Measurements from ENCODE around the gene RBPJL.

Gene RBPJL

DNA sequence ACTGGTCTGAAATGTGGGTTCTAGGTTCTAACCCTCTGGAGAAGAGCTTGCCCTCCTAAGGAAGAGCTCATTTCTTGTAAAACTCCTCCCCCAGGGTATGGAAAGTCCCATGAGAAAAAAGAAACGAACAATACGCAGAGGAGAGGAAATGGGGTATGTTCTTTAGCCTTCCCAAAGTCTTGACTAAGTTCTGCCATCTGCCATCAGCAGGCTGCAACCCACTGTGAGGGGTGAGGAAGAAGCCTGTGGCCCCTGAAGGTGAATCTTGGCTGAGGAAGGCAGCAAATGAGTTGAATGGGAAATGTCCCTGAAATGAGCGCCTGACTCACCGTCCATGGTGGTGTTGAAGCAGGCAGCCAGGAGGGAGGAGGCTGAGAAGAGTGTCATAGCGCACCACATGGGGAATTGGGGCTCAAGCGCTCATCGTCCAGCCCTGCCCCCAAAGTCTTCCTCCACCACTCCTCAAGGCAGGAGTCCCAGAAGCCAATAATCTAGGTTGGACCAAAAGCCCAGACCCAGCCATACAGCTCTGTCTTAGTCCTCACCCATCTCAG lies 11.8 kb downstream of the RBPJL start:
- DNase-seq: no peak

DNA sequence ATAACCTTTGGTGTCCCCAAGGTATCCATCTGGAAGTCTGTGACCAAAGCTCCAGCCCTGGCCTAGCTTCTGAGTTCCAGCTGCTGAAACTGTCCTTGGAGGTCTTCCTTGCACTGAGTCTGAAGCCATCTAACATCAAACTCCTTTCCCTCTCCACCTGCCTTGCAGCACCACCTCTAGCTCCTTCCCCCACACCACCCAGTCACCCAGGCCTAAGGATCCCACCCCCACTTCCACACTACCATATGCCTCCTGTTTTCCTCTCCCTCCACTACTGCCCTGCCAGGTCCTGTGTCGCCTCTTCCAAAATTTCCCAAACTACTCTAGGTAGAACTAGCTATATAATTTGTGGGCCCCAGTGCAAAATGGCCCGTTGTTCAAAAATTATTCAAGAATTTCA lies 12.3 kb downstream of the RBPJL start:
- no peak for DNase-seq

DNA sequence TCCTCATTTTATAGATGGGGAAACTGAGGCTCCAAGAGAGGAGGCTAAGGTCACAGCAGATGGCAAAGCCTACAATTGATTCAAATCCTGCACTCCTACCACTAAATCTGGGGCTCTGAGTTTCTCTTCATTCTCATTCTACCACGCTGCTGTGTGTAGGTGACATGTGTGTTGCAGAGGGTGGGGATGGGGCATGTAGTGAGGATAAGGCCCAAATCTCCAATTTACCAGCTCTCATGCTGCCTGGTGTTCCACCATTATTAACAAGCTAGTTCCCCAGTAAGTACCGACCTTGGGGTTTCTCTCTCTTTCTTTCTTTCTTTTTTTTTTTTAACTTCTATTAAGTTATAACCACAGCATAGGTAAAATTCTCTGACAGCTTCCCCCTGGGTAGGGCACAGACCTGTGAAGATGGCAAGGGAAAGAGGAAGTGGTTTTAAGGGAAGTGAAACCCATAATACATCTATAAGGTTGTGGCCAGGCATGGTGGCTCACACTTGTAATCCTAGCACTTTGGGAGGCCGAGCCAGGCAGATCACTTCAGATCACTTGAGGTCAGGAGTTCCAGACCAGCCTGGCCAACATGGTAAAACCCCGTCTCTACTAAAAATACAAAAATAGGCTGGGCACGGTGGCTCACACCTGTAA lies 14.4 kb downstream of the RBPJL start:
- peak in 3 of 6 experiments; percentile 14 to 30 (median 24) for DNase-seq

DNA sequence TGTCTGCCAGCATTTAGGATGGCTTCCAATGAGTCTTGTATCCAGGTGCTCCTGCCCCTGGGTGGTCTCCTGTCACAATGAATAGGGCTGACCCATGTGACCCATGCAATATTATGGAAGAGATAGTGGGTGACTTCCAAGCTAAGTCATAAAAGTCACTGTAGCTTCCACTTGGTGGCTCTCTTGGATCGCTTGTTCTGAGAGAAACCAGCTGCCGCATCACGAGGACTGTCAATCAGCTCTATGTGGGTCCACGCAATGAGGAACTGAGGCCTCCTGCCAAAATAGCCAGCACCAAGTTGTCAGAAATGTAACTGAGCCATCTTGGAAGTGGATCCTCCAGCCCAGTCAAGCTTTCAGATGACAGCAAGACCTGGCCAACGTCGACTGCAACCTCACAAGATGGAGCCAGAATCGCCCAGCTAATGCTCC lies 16.3 kb downstream of the RBPJL start:
- DNase-seq: no peak

DNA sequence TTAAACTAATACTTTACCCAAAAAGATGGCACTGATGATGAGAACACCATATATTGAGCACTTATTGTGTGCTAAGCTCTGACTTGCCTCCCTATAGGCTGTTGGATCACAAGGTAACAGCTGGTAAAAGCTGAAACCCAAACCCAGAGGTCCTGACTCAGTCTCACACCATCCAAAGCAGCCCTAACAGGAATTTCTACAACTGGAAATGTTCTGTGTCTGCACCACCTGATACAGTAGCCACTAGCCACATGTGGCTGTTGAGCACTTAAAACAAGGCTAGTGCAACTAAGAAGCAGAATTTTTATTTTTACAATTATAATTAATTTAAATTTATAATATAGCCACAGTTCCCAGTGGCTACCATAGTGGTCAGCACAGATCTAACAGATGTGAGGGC lies 17.1 kb downstream of the RBPJL start:
- DNase-seq: no peak

DNA sequence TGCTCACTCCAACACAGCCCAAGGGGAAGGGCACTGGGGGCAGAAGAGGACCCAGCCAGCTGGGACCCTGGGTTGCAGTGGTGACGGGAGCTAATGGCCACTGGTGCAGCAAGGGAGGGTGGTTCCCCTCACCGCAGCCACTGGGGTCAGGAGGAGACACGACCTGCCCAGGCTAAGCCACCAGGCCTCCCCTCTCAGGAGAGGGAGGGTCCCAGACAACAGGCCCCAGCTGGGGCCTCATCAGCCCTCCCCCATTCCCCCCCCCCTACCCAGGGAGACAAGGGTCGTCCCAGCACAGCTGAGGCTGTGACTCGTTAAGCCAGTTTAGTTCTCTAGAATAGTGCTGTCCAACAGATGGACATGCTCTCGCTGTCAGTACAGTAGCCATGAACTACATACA lies 18.7 kb downstream of the RBPJL start:
- DNase-seq: no peak

DNA sequence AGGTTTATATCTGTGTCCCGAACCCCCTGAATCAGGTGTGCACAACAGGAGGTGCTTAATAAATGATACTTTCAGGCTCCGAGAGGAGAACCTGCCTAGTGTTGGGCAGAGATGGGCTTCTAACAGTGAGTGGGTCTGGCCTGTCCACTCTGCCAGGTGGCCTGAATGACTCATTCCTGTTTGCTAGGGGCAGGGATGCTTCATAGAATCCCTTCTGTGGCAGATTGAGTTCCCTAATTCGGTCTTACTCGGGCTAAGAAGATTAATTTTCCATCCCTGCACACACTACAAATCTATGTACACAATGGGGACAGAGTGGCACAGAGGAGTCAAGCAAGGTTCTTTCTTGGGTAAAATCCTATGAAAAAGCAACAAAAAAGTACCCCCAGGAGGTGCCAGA lies 21.8 kb downstream of the RBPJL start:
- no peak for DNase-seq

DNA sequence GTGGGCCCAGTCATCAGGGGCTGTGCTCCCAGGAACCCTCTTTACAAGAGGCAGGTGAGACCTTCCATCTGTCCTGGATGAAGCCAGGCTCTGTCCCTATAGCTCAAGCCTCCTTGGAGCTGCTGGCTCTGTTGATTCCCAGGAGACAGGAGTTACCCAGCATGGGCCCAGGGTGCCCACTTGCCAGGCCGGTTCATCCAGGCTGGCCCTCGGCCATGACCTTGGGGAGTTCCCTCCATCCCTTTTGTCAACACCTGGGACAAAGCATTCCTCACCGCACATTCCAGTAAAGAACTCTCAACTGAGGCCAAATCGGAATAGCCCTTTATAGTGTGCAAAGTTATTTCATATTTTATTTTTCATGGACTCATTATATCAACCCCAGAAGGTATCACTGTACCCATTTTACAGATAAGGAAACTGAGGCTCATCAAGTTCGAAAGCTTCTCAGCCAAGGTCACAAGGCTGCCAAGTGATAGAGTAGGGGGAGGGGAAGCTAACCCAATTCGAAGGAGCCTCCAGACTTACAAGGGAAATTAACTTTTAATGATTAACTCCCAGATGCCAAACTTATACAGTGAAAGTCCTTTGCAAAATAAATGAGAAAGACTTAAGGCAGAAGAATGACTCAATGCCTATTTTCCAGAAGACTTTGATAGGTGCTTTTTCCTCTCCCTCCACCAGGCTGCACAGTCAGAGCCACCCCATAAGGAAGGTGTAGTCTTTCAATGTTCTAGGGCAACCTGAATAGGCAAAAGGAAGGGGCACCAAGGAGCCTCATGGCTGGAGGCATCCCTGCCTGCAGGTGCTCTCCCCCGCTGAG lies 23.1 kb downstream of the RBPJL start:
- DNase-seq: no peak

DNA sequence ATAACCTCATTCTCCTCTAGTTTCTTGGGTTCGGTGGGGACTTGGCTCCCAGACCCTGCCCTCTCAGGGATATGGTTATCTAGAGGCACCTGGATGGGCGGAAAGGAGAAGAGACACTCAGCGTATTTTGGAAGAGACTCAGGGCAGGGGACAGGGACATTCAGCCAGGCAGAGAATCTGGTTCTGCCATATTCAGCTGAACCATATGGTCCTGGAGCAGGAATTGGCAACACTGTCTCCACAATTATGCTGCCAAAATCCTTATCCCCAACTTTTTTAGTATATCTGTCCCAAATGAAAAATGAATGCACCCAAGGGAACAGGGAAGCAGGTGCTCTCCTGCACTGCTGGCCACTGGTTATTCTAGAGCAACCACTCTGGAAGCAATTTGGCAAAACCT lies 23.8 kb downstream of the RBPJL start:
- DNase-seq: no peak

DNA sequence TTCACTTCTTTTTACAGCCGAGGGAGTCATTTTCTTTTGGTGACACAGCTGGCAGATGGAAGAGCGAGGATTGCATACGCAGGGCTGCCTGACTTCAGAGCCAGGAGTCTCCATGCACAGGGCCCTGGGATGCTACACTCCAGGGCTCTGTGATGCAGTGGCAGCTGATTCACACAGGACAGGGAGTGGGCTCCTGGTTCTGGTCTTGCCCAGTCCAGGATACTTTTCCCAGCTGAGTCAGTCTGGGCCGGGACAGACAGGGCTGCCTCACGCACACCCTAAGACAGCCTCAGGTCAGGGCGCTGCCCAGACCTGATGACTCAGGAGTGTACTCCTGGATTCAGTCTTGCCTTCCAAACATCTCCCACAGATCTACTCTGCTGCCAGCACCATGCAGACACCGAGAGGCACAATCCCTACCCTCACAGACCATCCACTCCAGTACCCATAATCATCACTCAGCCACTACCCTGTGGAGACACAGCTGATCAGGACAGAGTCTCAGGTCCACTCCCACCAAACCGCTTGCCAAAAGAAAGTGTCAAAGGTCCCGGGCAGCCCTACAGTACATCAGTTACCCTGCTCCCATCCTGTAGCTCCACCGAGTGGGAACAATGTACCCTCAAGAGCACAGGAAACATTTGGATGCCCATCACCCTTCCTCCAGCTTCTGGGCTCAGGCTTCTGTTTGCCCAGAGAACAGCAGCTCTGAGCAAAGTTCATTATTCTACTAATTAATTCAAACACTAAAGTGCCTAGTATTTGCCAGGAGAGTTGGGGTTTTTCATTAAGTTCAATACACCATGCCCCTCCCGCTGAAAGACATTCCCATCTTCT lies 30.1 kb downstream of the RBPJL start:
- no peak for DNase-seq

DNA sequence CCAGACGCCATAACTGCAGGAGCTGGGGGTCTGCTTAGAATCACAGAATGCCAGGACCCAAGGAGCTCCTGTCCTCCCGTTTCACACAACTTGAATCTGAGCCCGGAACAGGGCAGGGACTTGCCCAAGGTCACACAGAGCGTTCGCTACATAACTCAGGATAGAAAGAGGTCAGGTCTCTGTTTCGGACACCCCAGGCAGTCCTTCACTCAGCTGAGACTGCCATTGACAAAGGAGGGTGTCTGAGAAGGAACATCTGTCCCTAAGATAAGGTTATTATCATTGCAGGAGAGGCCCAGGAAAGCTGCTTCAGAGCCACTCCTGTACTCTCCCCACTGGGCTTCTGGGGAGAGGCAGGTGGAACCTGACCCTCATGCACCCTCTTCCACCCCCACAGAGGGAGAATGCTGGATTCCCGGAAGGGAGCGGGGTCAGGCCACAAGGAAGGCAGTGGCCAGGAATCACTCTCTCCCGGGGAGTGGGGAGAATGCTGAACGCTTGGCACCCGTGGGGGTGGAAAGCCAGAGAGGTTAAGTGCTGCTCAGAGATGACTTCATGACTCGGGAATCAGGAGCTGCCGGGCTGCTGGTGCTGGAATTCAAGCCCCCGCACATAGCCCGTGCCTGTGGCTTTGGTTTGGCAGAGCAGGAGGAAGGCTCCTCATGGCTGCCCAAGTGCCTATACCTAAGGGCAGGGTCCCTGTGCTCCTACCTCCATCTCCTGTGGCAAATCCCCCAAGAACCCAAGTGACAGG lies 30.9 kb downstream of the RBPJL start:
- no peak for DNase-seq

DNA sequence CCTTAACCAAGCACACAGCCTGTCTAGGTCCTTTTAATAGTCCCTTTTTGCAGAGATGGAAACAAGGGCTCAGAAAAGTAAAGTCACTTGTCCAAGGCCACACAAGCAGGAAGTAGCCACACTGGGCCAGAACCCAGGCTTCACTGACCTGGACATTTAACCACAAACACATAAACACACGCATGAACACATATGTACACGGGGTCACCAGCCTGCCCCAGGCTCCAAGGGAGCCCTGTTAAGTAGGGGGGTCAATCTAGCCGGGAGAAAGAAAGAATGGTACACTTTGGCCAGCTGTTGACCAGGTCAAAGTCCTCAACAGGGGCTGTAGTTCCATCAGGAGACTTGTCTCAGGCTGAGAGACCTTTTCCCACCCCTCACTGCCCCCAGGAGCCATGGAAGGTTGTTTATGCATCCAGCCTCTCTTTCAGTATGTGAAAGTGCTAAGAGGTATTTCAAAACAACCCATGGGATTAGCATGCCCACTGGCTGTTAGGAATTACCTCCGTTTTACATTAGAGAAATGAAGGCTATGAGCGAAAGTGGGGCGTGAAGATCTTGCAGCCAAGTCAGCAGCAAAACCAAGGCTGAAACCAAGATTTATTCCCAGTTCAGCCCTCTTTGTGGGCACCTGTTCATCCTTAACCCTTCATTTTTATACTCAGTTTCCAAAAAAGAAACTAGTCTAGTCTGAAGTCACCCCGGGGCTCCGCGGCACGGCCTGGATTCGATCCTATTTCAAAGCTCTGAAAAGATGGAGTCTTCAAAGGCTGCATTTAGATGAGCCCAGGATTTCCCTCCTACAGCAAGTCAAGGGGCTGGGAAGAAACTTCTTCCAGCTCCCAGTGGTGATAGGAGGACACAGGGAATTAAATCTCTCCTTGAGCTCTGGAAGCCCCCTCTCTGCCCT lies 31.7 kb downstream of the RBPJL start:
- DNase-seq: no peak

DNA sequence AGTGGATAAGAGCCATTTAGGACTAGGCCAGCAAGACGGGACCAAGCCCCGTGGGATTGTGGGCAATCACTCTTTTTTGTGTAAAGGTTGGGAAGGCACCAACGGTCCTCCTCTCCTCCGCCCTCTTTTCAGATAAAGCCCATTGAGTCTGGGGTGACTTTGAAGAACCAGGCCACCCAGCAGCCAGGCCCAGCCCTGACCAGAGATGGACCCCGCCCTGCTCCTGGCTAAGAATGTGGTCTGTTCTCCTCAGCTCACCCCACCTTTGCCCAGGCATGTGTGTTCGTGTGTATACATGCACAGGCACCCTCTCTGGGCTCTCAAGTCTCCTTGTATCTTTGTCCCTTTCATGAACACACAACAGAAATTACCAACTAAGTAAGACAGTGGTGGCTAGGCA lies 32.4 kb downstream of the RBPJL start:
- no peak for DNase-seq

DNA sequence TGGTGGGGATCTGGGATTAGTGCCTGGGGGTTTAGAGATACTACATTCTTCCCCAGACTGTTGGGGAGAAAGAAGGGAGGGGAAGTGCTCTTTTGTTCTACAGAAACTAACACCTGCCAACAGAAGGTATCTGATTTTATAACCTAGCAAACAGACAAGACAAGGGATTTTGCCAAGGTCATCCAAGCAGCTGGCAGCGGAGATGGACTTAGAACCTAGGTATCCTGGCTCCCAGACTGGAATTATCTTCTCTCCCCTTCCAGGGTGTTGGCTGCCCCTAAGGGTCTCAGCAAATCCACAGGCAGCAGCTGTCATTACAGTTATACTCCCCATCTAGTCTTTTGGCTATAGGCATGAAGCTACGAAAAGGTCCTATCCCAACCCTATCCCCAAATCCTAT lies 33.2 kb downstream of the RBPJL start:
- no peak for DNase-seq

DNA sequence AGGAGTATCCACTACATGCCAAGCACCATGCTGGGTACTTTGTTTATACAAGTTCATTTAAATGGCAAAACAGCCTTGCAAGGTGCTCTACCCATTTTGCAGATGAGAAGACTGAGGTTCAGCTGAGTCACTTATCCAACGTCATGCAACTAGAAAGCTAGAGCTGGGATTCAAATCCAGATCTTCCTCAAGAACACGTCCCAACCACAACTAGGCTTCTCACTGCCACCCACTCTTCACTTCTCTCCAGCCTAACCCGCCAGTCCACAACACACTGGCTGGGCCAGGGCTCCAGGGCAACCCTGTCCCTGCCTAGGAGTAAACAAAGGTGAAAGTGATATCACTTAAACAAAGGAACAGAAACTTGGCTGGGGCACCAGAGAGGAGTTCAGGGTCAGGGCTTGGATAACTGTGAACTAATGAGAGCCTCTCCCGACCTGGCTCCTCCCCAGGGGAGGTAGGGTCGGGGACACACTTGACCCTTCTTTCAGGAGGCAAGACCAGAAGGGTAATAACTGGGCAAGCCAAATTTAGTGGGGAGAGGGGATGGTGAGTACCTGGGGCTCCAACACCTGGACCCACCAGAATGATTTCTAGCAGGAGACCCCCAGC lies 33.7 kb downstream of the RBPJL start:
- no peak for DNase-seq

DNA sequence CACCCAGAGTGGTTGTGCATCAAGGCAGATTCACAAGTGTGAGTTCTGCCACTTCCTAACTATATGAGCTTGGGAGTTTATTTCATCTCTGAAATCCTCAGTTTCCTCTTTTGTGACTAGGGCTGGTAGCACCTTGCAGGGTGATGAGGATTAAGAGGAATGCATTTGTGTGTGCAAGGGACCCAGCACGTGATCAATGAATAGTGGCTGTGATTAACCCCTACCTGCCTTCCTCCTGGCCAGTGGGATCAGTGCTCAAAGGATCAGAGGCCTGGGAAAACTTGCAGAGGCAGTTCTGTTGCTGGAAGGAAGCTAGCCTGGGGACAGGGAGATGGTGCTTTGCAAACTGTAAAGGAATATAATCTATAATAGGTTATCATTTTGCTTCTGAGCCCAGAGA lies 34.3 kb downstream of the RBPJL start:
- no peak for DNase-seq

DNA sequence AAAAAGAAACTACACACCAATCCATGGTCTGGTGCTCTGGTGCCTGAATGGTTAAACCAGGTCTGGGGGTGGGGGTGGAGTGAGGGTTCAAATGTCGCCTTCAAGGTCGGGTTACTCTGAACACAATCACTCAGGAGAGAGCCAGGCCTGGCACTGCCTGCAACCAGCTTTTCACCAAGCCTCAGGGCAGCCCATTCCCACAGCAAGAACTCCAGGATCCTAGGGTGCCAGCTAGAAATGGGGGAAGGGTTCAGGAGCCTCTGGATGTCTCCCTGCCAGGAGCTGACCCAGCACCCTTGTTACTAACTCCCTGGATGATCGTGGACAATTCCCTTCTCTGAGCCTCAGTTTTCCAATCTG lies 34.9 kb downstream of the RBPJL start:
- no peak for DNase-seq

DNA sequence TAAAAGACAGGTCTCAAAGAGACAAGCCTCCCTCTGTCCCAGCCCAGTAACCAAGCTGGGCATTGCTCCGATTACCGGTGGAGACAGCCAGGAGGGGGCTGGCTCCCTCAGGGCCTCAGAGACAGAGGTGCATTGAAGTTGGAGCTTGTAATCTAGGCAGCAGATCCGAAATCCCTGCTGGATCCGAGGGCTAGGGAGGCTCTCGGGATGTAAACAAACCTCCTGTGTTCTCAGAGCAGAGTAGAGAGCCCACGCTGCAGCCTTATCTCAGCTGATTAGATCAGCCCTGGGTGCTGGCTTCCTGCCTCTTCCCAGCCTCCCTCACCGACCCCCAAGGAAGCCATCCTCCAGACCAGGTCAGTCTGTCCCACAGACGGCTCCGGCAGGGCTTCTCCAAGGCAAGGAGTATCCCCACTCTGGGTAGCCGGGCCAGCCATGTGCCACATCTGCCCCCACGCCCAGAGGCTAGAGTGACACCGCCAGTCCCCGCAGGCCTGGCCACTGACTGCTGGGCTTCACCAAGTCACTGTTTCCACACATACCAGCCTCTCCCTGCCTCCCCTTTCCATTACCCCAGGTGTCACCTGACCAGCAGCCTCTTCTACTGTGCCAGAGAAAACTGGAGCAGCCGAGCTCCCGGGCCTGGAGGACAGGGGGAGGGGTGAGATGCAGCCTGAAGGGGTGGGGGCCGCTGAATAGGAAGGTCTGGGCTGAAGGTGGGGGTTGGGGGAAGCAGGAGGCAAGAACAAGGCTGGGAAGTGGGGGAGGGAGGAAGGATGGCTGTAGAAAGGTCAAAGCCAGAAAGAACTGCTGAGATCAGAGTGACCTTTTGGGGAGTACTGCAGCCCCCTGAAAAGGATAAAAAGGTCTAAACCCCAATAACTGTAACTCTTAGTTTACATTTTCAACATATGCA lies 35.6 kb downstream of the RBPJL start:
- DNase-seq: no peak

DNA sequence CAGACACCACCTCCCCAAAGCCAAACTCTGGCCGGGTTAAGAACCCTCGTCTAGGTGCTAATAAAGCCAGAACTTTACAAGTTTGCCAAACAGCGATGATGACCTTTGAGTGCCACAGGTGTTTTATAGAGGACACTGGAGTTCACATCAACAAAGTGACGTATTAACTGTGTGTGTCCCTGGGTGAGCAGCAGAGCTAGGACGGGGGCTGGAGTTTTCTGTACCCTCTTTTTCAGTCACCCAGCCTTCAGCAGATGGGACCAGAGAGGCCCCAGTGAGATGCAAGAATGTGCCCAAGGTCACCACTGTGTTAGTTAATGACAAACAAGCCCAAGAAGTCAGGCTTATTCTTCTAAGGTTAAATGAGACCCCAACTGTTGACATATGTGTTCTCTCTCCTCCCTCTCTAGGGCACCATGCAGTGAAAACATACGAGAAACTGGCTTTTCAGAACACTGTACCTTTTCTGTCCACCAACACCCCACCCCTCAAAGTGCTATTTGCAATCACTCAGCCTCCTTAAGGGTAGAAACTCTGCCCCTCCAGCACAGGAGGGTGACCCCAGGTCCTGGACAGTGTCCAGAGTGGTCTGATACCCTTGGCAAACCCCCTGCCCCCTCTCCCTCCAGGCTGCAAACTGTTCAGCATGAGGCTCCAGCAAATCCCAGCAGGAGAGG lies 36.4 kb downstream of the RBPJL start:
- DNase-seq: no peak

All from stimulated activated naive CD4-positive, alpha-beta T cell (primary cell).